GM23338 (cell line): ENCODE measurements around the gene NDUFS6. TPM values are rescaled to one million over a fixed set of nuclear protein-coding genes. Genes with fewer than 3 reads are reported as not detected.
"Not testable (repeated sequence)": the region's sequence is repeated elsewhere in the genome, so short reads cannot be mapped to it uniquely, and the experiment has no call there.

Experiments used
- ATAC-seq: fragments of 200-7000 bp; cut with Tn5 transposase; 3 replicates; pipeline ENCODE4 v1.9.1; 2020
- DNase-seq: peaks from one replicate; pipeline ENCODE4 v3.0.0-alpha.2; 2015; ENCODE audit warnings: low spot score
- H2AFZ ChIP-seq: fragments of 200-600 bp; sonication (generic); 2 replicates; pipeline ENCODE4 v1.8.0; 2016; ENCODE audit warnings: antibody characterized with exemption, mild to moderate bottlenecking, moderate library complexity
- H3F3A ChIP-seq: fragments of 200-600 bp; sonication (generic); replicated peaks from 2 replicates; pipeline ENCODE4 v1.8.0; 2017; ENCODE audit warnings: antibody characterized with exemption, mixed run types, low read depth
- H3K27ac ChIP-seq: fragments of 200-600 bp; sonication (generic); 2 replicates; pipeline ENCODE4 v1.6.1; 2016; ENCODE audit warnings: low read depth
- H3K27me3 ChIP-seq: fragments of 200-600 bp; sonication (generic); 2 replicates; pipeline ENCODE4 v1.8.0; 2016; ENCODE audit warnings: mild to moderate bottlenecking, mixed run types, moderate library complexity; ENCODE audit not compliant: insufficient read depth
- H3K36me3 ChIP-seq: fragments of 200-600 bp; sonication (generic); 2 replicates; pipeline ENCODE4 v1.8.0; 2016; ENCODE audit warnings: mild to moderate bottlenecking; ENCODE audit not compliant: insufficient read depth
- H3K4me1 ChIP-seq: fragments of 200-600 bp; sonication (generic); 2 replicates; pipeline ENCODE4 v1.8.0; 2016; ENCODE audit warnings: mild to moderate bottlenecking, moderate library complexity; ENCODE audit not compliant: insufficient read depth
- H3K4me2 ChIP-seq: fragments of 200-600 bp; sonication (generic); 2 replicates; pipeline ENCODE4 v1.7.1; 2017; ENCODE audit warnings: mixed run types
- H3K4me3 ChIP-seq: fragments of 200-600 bp; sonication (generic); 2 replicates; pipeline ENCODE4 v1.6.1; 2016; ENCODE audit warnings: mixed run types
- H3K79me2 ChIP-seq: fragments of 200-600 bp; sonication (generic); replicated peaks from 2 replicates; pipeline ENCODE4 v1.8.0; 2017; ENCODE audit warnings: mild to moderate bottlenecking; ENCODE audit not compliant: insufficient read depth
- H3K9me2 ChIP-seq: fragments of 200-600 bp; sonication (generic); 2 replicates; pipeline ENCODE4 v1.8.0; 2017; ENCODE audit not compliant: insufficient read depth
- H4K20me1 ChIP-seq: fragments of 200-600 bp; sonication (generic); replicated peaks from 2 replicates; pipeline ENCODE4 v1.8.0; 2017; ENCODE audit warnings: mild to moderate bottlenecking; ENCODE audit not compliant: insufficient read depth
- H3K27ac Mint-ChIP-seq: 2 replicates; pipeline ENCODE4 v1.8.0; 2020; ENCODE audit warnings: inconsistent platforms, mild to moderate bottlenecking, moderate library complexity, mixed read lengths
- H3K27me3 Mint-ChIP-seq: 3 replicates; pipeline ENCODE4 v1.8.0; 2022; ENCODE audit warnings: low read depth, mild to moderate bottlenecking, moderate library complexity, mixed read lengths, inconsistent platforms; ENCODE audit not compliant: insufficient read depth, poor library complexity
- H3K36me3 Mint-ChIP-seq: 3 replicates; pipeline ENCODE4 v1.8.0; 2021; ENCODE audit warnings: low read depth, mild to moderate bottlenecking, inconsistent platforms, moderate library complexity, mixed read lengths
- H3K4me1 Mint-ChIP-seq: 3 replicates; pipeline ENCODE4 v1.8.0; 2020; ENCODE audit warnings: mild to moderate bottlenecking, inconsistent platforms, mixed read lengths
- H3K4me3 Mint-ChIP-seq: 3 replicates; pipeline ENCODE4 v1.8.0; 2021; ENCODE audit warnings: moderate library complexity, mild to moderate bottlenecking, inconsistent platforms, mixed read lengths
- H3K9me3 Mint-ChIP-seq: 3 replicates; pipeline ENCODE4 v1.8.0; 2020; ENCODE audit warnings: moderate library complexity, mild to moderate bottlenecking, inconsistent platforms, mixed read lengths
- CTCF ChIP-seq, 2 experiments: fragments of 200-600 bp in 1 of 2; sonication (generic) in 1 of 2; conservative IDR thresholded peaks; 2 replicates each; pipeline versions ENCODE4 v1.5.1 to v1.6.1; 2016 to 2017; ENCODE audit warnings: antibody characterized with exemption in 2 of 2, low read depth in 2 of 2, mild to moderate bottlenecking in 2 of 2, moderate library complexity in 1 of 2
- NANOG ChIP-seq: IDR thresholded peaks from 2 replicates; pipeline ENCODE4 v1.6.1; 2016; ENCODE audit warnings: antibody characterized with exemption, borderline replicate concordance
- ZNF114 ChIP-seq: fragments of 250-450 bp; sonication (Bioruptor Pico); IDR thresholded peaks from 2 replicates; pipeline ENCODE4 v1.5.0; 2020; ENCODE audit warnings: mild to moderate bottlenecking, moderate library complexity
- ZNF331 ChIP-seq: fragments of 250-450 bp; sonication (Bioruptor Pico); IDR thresholded peaks from 2 replicates; pipeline ENCODE4 v1.5.0; 2020; ENCODE audit warnings: low read depth, mild to moderate bottlenecking, moderate library complexity
- ZNF462 ChIP-seq: fragments of 250-450 bp; sonication (Bioruptor Pico); IDR thresholded peaks from 2 replicates; pipeline ENCODE4 v1.5.0; 2020; ENCODE audit warnings: mild to moderate bottlenecking, moderate library complexity
- polyA plus RNA-seq: library from polyadenylated mRNA; unstranded; fragments of >200 nt; fragmentation: Nextera tagmentation; extraction: Ambion mirVana; gene quantifications from 2 replicates; pipeline ENCODE4 v1.2.1, GENCODE V29; 2016
- total RNA-seq: library from RNA; depleted of rRNA; stranded (reverse); fragments of >200 nt; shearing (Covaris generic); gene quantifications from 2 replicates; pipeline ENCODE4 v1.2.3, GENCODE V29; 2014

Gene NDUFS6
- total and polyA plus RNA-seq, 2 experiments from 2014 or later, result 94.8 to 289 TPM

- Histone ChIP-seq H3K36me3 (peaks cover 30% of the 10 kb centered on the region), H4K20me1 (peaks cover 15% of the 10 kb centered on the region; the same call in 1 of the 2 replicates), H3K9me2 (no peaks in the 10 kb centered on the region), H3K4me1 (0 out of 2 replicates have a peak, but pooled peaks cover 5% of the 10 kb centered on the region), H3K79me2 (peaks cover 39% of the 10 kb centered on the region), H2AFZ (no peak overlapping the region), H3F3A (no peaks in the 10 kb centered on the region; the same call in 1 of the 2 replicates), H3K27ac (no peak overlapping the region), H3K4me2 (no peak overlapping the region), H3K27me3 (no peaks in the 10 kb centered on the region), H3K4me3 (no peak overlapping the region)
- DNase-seq, result no peak
- Mint-ChIP-seq H3K27me3 (peaks cover 8% of the 10 kb centered on the region), H3K4me3 (no peak overlapping the region), H3K36me3 (peaks cover 91% of the 10 kb centered on the region), H3K4me1 (peaks cover 24% of the 10 kb centered on the region), H3K9me3 (no peaks in the 10 kb centered on the region), H3K27ac (no peak overlapping the region)
- peak; percentile 78 for ATAC-seq
- no peak for TF ChIP-seq ZNF114 (CRISPR knock-in tag)
- TF ChIP-seq CTCF (conservative IDR thresholded peaks at IDR 0.05; ENCODE audit: low read depth in 2 of 2), result peak in 1 of 2 experiments; percentile 37; a peak in 2 of 4 replicates
Observed at GRCh38 chr5:1815881-1816292, 14.7 kb downstream of the NDUFS6 start.

- H3K9me3 Mint-ChIP-seq, ATAC-seq, H3K4me3 ChIP-seq, H3K4me3 Mint-ChIP-seq, H3K27ac Mint-ChIP-seq, H4K20me1 ChIP-seq, H3K9me2 ChIP-seq, H3K4me2 ChIP-seq, H3K27ac ChIP-seq, DNase-seq, H3K4me1 ChIP-seq, H2AFZ ChIP-seq, H3K27me3 ChIP-seq, H3F3A ChIP-seq: not testable (repeated sequence)
- Histone ChIP-seq H3K79me2 (peaks cover 32% of the 10 kb centered on the region), H3K36me3 (peaks cover 28% of the 10 kb centered on the region)
- peaks cover 24% of the 10 kb centered on the region for H3K4me1 Mint-ChIP-seq
- peaks cover 92% of the 10 kb centered on the region for H3K36me3 Mint-ChIP-seq
- H3K27me3 Mint-ChIP-seq, result peaks cover 10% of the 10 kb centered on the region
Observed at GRCh38 chr5:1816495-1817089, 15.4 kb downstream of the NDUFS6 start.

GRCh38 chr5:1817261-1818043, 16.2 kb downstream of the NDUFS6 start:
- Histone ChIP-seq H3K27ac (no peak overlapping the region), H3F3A (no peaks in the 10 kb centered on the region; the same call in 1 of the 2 replicates), H3K4me3 (no peak overlapping the region), H3K36me3 (peaks cover 27% of the 10 kb centered on the region), H4K20me1 (peaks cover 7% of the 10 kb centered on the region; the same call in 1 of the 2 replicates), H3K79me2 (peaks cover 25% of the 10 kb centered on the region), H3K27me3 (no peaks in the 10 kb centered on the region), H3K4me1 (0 out of 2 replicates have a peak, but pooled peaks cover 5% of the 10 kb centered on the region), H3K9me2 (no peaks in the 10 kb centered on the region), H3K4me2 (no peak overlapping the region), H2AFZ (no peak overlapping the region)
- Mint-ChIP-seq H3K27me3 (peaks cover 10% of the 10 kb centered on the region), H3K27ac (no peak overlapping the region), H3K4me1 (peaks cover 24% of the 10 kb centered on the region), H3K9me3 (no peaks in the 10 kb centered on the region), H3K36me3 (peaks cover 91% of the 10 kb centered on the region), H3K4me3 (no peak overlapping the region)
- DNase-seq (no peak), ATAC-seq (peak; percentile 20; the same call in 2 of the 3 replicates)
- TF ChIP-seq NANOG, result no peak
- no peak for TF ChIP-seq ZNF331
- no peak for TF ChIP-seq ZNF114 (CRISPR knock-in tag)
- TF ChIP-seq ZNF462 (CRISPR knock-in tag), result no peak
